OCI-LY3 (cell line): ENCODE results near the gene PRR16.

Source experiments
- H2AFZ ChIP-seq: fragments of 200-600, 300-600 bp; shearing (Covaris generic); 2 replicates; pipeline ENCODE4 v1.6.0; 2014; ENCODE audit warnings: antibody characterized with exemption, low read depth, low read length
- H3K27ac ChIP-seq: fragments of 200-600, 300-600 bp; sonication (generic); 2 replicates; pipeline ENCODE4 v1.5.1; 2014; ENCODE audit warnings: mild to moderate bottlenecking, low read length, moderate library complexity, mixed read lengths
- H3K27me3 ChIP-seq: fragments of 200-600, 300-600 bp; sonication (generic); 2 replicates; pipeline ENCODE4 v1.6.1; 2014; ENCODE audit warnings: low read depth, low read length, mixed read lengths
- H3K36me3 ChIP-seq: fragments of 200-600, 300-600 bp; sonication (generic); replicated peaks from 2 replicates; pipeline ENCODE3; 2014; ENCODE audit warnings: low read depth, low read length, mixed read lengths
- H3K4me1 ChIP-seq: fragments of 300-600, 200-600 bp; sonication (generic); 2 replicates; pipeline ENCODE4 v1.6.1; 2014; ENCODE audit warnings: low read length, mixed read lengths
- H3K4me2 ChIP-seq: fragments of 200-600, 300-600 bp; sonication (generic); 2 replicates; pipeline ENCODE4 v1.6.1; 2014; ENCODE audit warnings: low read length, mixed read lengths
- H3K4me3 ChIP-seq: fragments of 300-600, 200-600 bp; sonication (generic); 2 replicates; pipeline ENCODE4 v1.5.1; 2014; ENCODE audit warnings: antibody characterized with exemption, mild to moderate bottlenecking, low read length, moderate library complexity
- H3K79me2 ChIP-seq: fragments of 300-600, 200-600 bp; shearing (Covaris generic); 2 replicates; pipeline ENCODE4 v1.6.1; 2014; ENCODE audit warnings: mild to moderate bottlenecking, low read length, mixed read lengths
- H3K9ac ChIP-seq: fragments of 300-600, 200-600 bp; shearing (Covaris generic); 2 replicates; pipeline ENCODE4 v1.6.0; 2014; ENCODE audit warnings: mild to moderate bottlenecking, low read length, moderate library complexity
- H3K9me3 ChIP-seq: fragments of 200-600, 300-600 bp; shearing (Covaris generic); 2 replicates; pipeline ENCODE4 v1.6.1; 2014; ENCODE audit warnings: low read length, mixed read lengths; ENCODE audit not compliant: insufficient read depth
- H4K20me1 ChIP-seq: fragments of 200-600, 300-600 bp; sonication (generic); 2 replicates; pipeline ENCODE4 v1.6.1; 2016; ENCODE audit warnings: low read length, mixed read lengths; ENCODE audit not compliant: insufficient read depth
- CTCF ChIP-seq: fragments of 200-600, 300-600 bp; sonication (generic); IDR thresholded peaks from 2 replicates; pipeline ENCODE4 v1.5.1; 2014; ENCODE audit warnings: antibody characterized with exemption, low read length, low read depth
- EZH2phosphoT487 ChIP-seq: fragments of 200-600 bp; shearing (Covaris generic); IDR thresholded peaks from 2 replicates; pipeline ENCODE4 v1.6.1; 2018; ENCODE audit warnings: antibody characterized with exemption, mixed run types, low read depth

The PRR16 gene

DNA sequence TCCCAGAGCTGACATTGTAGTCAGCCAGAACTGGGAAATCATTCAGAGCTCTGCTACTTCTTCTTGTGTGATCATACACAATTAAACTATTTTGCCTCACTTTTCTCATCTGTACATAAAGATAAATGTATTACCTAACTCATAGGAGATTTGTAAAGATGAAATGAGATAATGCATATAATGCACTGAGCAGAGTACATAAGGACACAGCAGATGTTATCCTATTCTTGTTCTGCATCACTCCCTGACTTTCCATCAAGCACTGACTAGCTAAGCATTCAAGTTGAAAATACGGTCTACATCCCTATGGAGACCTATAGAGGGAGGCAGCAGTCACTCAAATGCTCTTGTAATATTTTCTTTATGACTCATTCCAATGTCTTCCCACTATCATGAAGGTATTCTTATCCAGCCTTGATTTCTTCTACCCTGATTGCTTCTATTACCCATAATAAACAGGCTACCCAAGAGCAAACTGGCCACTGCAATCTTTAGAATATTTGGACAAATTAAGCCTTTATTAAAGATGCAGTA is 16.3 kb upstream of the PRR16 start:
- H3K79me2 ChIP-seq: no peaks in the 10 kb centered on the region
- H3K4me3 ChIP-seq: no peak overlapping the region
- H4K20me1 ChIP-seq: no peaks in the 10 kb centered on the region
- no peaks in the 10 kb centered on the region for H3K27me3 ChIP-seq
- no peaks in the 10 kb centered on the region for H3K36me3 ChIP-seq
- no peak overlapping the region for H3K9ac ChIP-seq
- no peak overlapping the region for H3K27ac ChIP-seq
- H3K9me3 ChIP-seq: no peaks in the 10 kb centered on the region
- no peak overlapping the region for H3K4me2 ChIP-seq
- TF ChIP-seq EZH2phosphoT487: no peak
- TF ChIP-seq CTCF: no peak
- H2AFZ ChIP-seq: no peak overlapping the region
- no peaks in the 10 kb centered on the region for H3K4me1 ChIP-seq

- no peak overlapping the region for H3K27ac ChIP-seq
Measured at GRCh38 chr5:120449501-120449900, 14.6 kb upstream of the PRR16 start.

DNA sequence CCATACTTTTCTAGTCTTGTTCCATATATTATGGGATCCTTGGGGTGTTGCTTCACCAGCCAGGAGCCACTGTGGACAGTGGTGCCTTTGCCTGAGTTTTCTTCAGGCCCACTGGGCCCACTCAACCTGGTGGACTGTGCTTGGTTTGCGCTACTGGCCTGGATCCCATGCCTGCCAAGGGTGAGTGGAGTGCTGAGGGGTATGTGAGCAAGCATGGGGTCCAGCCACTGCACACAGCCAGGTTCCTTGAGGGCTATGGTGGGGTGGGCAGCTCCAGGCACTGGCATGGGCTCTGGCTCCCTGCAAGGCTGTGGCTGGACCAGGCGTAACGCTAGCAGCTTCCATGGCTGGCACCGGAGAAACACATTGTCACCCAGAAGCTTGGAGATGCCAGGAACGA is 13.2 kb upstream of the PRR16 start:
- H3K27me3 ChIP-seq: no peaks in the 10 kb centered on the region
- H3K9me3 ChIP-seq: no peaks in the 10 kb centered on the region
- no peaks in the 10 kb centered on the region for H3K4me1 ChIP-seq
- no peak overlapping the region for H3K4me2 ChIP-seq
- TF ChIP-seq CTCF (no peak), EZH2phosphoT487 (no peak)
- H2AFZ ChIP-seq: no peak overlapping the region
- H3K36me3 ChIP-seq: no peaks in the 10 kb centered on the region
- no peak overlapping the region for H3K4me3 ChIP-seq
- no peak overlapping the region for H3K9ac ChIP-seq
- no peak overlapping the region for H3K27ac ChIP-seq
- no peaks in the 10 kb centered on the region for H3K79me2 ChIP-seq
- no peaks in the 10 kb centered on the region for H4K20me1 ChIP-seq

More at GRCh38 chr5:120449501-120449900, 14.6 kb upstream of the PRR16 start:
- no peak overlapping the region for H3K4me2 ChIP-seq
- H4K20me1 ChIP-seq: no peaks in the 10 kb centered on the region
- H3K27me3 ChIP-seq: no peaks in the 10 kb centered on the region
- no peaks in the 10 kb centered on the region for H3K79me2 ChIP-seq
- H2AFZ ChIP-seq: no peak overlapping the region
- TF ChIP-seq EZH2phosphoT487: no peak
- TF ChIP-seq CTCF: no peak
- H3K36me3 ChIP-seq: no peaks in the 10 kb centered on the region
- no peaks in the 10 kb centered on the region for H3K4me1 ChIP-seq
- no peaks in the 10 kb centered on the region for H3K9me3 ChIP-seq
- no peak overlapping the region for H3K9ac ChIP-seq
- H3K4me3 ChIP-seq: no peak overlapping the region

GRCh38 chr5:120451445-120451844 is 12.7 kb upstream of the PRR16 start:
- no peak overlapping the region for H3K4me2 ChIP-seq
- TF ChIP-seq EZH2phosphoT487 (no peak), CTCF (no peak)
- H3K4me3 ChIP-seq: no peak overlapping the region
- no peaks in the 10 kb centered on the region for H3K36me3 ChIP-seq
- H2AFZ ChIP-seq: no peak overlapping the region
- H3K79me2 ChIP-seq: no peaks in the 10 kb centered on the region
- H3K9me3 ChIP-seq: no peaks in the 10 kb centered on the region
- H3K4me1 ChIP-seq: no peaks in the 10 kb centered on the region
- H3K27ac ChIP-seq: no peak overlapping the region
- H4K20me1 ChIP-seq: no peaks in the 10 kb centered on the region
- no peaks in the 10 kb centered on the region for H3K27me3 ChIP-seq
- no peak overlapping the region for H3K9ac ChIP-seq
